GM13976 (cell line): ENCODE data around the gene GRM4.
A peak's percentile ranks its signal among the peaks of the same experiment; 100 is the strongest.

Experiments used
- DNase-seq: peaks from one replicate; pipeline ENCODE4 v3.0.0; 2012; ENCODE audit warnings: low spot score
- in situ Hi-C: fragments of 300-500 bp; cut with MboI; formaldehyde crosslinking; loops from one replicate; pipeline ENCODE4 v1.12.0; 2022; ENCODE audit warnings: low sequenced_read_pairs, mixed read lengths, inconsistent platforms; ENCODE audit not compliant: unreplicated experiment
- TF ChIP-seq, protein P1 (sequence below): IDR thresholded peaks from 2 replicates; pipeline ENCODE4 v1.5.1; 2012; ENCODE audit warnings: borderline replicate concordance, mild to moderate bottlenecking; ENCODE audit not compliant: insufficient read depth; ENCODE audit errors: extremely low read depth, missing control alignments, control extremely low read depth

GRM4 gene

GRCh38 chr6:34147906-34148630, 2.2 kb upstream of the GRM4 start:
- in situ Hi-C loops: loop anchor here (10.0 kb wide), 1 partner anchor 383 kb away; no protein-coding TSS in a partner anchor
- TF ChIP-seq, protein P1, sequence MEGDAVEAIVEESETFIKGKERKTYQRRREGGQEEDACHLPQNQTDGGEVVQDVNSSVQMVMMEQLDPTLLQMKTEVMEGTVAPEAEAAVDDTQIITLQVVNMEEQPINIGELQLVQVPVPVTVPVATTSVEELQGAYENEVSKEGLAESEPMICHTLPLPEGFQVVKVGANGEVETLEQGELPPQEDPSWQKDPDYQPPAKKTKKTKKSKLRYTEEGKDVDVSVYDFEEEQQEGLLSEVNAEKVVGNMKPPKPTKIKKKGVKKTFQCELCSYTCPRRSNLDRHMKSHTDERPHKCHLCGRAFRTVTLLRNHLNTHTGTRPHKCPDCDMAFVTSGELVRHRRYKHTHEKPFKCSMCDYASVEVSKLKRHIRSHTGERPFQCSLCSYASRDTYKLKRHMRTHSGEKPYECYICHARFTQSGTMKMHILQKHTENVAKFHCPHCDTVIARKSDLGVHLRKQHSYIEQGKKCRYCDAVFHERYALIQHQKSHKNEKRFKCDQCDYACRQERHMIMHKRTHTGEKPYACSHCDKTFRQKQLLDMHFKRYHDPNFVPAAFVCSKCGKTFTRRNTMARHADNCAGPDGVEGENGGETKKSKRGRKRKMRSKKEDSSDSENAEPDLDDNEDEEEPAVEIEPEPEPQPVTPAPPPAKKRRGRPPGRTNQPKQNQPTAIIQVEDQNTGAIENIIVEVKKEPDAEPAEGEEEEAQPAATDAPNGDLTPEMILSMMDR: no peak
- no peak for DNase-seq

DNA sequence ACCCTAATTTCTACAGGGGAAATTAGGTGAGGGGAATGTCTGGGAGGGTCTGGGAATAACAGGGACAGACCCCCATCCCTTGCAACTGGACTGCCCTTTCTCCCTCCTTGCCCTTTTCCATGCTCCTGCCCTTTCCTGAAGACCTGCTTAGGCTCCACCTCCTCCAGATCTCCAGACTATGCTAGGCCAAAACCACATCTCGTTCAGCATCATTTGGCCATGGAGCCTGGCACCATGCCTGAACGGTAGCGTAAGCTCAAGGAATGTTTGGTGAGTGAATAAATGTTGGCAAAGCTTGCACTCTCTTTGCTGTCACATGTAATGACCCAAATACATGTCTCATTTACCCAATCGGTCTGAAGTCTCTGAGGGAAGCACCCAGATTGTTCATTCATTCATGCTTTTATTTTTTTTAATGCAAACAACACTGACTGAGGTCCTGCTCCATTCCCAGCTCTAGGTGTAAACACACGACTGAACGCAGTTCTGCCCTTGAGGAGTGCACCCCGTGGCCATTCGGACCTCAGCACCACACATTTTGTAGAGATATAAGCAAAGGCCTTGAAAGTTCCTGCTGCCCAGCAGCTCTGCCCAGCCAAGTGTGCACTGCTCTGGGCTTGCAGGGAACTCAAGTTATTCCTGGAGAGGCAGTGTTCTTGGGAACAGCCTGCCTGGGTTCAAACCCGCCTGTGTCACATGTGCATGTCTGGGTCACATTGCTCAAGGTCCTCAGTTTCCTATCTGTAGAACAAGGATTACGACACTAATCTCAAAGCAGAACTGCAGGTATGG, 1.1 kb upstream of the GRM4 start:
- TF ChIP-seq, protein P1: no peak
- in situ Hi-C loops: loop anchor here (10.0 kb wide), 1 partner anchor 382 kb away; no protein-coding TSS in a partner anchor
- no peak for DNase-seq

DNA sequence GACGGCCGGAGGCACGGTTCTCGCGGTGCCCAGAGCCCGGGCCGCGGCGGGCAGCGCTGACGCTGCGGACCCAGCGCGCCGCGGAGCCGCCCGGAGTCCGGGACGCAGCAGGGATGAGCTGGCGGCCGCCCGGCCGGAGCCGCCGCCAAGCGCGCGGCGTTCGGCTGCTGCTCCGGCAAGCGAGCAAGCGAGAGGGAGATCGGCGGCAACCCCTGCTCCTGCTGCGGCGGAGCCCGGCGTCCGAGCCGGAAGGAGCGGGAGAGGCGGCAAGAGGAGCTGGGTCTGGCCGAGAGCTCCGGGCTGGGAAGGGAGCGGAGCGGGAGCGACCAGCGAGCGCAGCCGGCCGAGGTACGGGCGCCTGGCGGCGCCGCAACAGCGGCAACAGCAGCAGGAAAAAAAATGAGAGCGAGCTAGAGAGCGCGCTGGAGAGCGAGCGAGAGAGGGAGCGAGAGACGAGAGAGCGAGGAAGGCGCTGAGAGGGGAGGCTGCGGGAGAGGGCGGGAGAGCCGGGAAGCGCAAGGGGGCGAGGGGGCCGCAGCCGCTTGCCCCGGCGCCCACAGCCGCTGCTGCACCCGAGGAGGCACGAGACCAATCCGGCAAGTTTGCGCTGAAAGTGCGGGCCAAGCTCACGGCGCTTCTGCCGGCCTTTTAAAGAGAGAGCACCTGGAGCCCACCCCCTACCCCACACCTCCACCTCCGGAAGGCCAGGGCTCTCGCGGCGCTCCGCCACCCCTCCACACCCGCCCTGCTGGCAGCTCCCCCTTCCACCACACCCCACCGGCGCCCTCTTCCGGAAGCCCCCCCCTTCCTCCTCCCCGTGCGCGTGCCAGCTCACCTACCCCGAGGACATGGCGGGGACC, 496 bp downstream of the GRM4 start:
- no peak for DNase-seq
- TF ChIP-seq, protein P1: no peak
- in situ Hi-C loops: loop anchor here (10.0 kb wide), 1 partner anchor 381 kb away; no protein-coding TSS in a partner anchor

DNA sequence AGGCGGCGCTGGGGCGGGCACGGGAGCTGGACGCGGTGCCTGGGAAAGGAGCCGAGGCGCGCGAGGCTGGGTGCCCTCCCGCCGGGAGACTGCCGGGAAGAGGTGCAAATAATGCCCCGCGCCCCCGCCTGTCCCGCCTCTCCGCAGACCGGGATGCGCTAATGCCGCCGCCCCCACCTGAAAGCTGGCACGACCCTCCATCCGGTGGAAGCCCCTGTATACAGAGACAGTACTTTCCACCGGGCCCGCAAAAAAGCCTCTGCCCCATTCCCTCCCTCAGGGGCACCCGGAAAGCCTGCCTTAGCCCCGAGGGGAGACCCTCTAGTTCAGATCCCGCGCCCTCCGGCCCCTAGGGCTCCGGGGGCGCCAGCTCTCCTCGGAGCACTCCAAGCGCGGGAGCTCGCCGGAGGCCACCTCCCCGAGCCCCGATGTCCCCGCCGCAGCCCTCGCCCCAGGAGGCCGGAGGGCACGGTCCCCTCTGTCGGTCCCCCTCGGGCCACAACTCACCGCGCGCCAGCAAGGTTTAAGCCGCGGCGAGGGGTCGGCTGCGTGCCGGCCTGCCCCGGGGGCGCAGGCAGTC, 1.2 kb downstream of the GRM4 start:
- in situ Hi-C loops: loop anchor here (10.0 kb wide), 1 partner anchor 380 kb away; no protein-coding TSS in a partner anchor
- TF ChIP-seq, protein P1: no peak
- DNase-seq: no peak

GRCh38 chr6:34143884-34144580, 1.9 kb downstream of the GRM4 start:
- in situ Hi-C loops: loop anchor here (10.0 kb wide), 1 partner anchor 379 kb away; no protein-coding TSS in a partner anchor
- TF ChIP-seq, protein P1: no peak

More at GRCh38 chr6:34143884-34144580, 1.9 kb downstream of the GRM4 start:
- DNase-seq: peak; percentile 69
